Liver (tissue), 3 donors: ENCODE results near the gene TWIST2.

Experiments
- ATF3 ChIP-seq: IDR thresholded peaks from 2 replicates; pipeline ENCODE4 v1.6.1; 2016; ENCODE audit warnings: antibody characterized with exemption
- CTCF ChIP-seq: fragments of 150-350 bp; IDR thresholded peaks from 2 replicates; pipeline ENCODE4 v1.5.1; 2017; ENCODE audit warnings: improper control_type of control experiment, low read depth, low read length; ENCODE audit not compliant: missing input control
- EGR1 ChIP-seq, 2 donors: IDR thresholded peaks; 2 replicates each; pipeline ENCODE4 v1.6.1; 2016 to 2018; ENCODE audit warnings: antibody characterized with exemption in 2 of 2, low read depth in 2 of 2
- FOXA1 ChIP-seq: IDR thresholded peaks from 2 replicates; pipeline ENCODE4 v1.6.1; 2016; ENCODE audit warnings: antibody characterized with exemption
- GABPA ChIP-seq, 2 donors: IDR thresholded peaks in 1 of 2; conservative IDR thresholded peaks in 1 of 2; 2 replicates each; pipeline ENCODE4 v1.6.1; 2016; ENCODE audit warnings: antibody characterized with exemption in 2 of 2, mild to moderate bottlenecking in 1 of 2, moderate library complexity in 1 of 2
- HNF4G ChIP-seq: IDR thresholded peaks from 2 replicates; pipeline ENCODE4 v1.6.1; 2016; ENCODE audit warnings: antibody characterized with exemption
- MAX ChIP-seq: IDR thresholded peaks from 2 replicates; pipeline ENCODE4 v1.6.1; 2016; ENCODE audit warnings: antibody characterized with exemption
- RAD21 ChIP-seq, 2 donors: IDR thresholded peaks; 2 replicates each; pipeline ENCODE4 v1.6.1; 2016; ENCODE audit warnings: antibody characterized with exemption in 2 of 2, mild to moderate bottlenecking in 2 of 2
- REST ChIP-seq: IDR thresholded peaks from 2 replicates; pipeline ENCODE4 v1.6.1; 2016; ENCODE audit warnings: antibody characterized with exemption, mild to moderate bottlenecking
- SP1 ChIP-seq: IDR thresholded peaks from 2 replicates; pipeline ENCODE4 v1.6.1; 2018; ENCODE audit warnings: antibody characterized with exemption, mild to moderate bottlenecking
- TAF1 ChIP-seq: conservative IDR thresholded peaks from 2 replicates; pipeline ENCODE4 v1.6.1; 2016; ENCODE audit warnings: antibody characterized with exemption, mild to moderate bottlenecking
- YY1 ChIP-seq: IDR thresholded peaks from 2 replicates; pipeline ENCODE4 v1.6.1; 2016; ENCODE audit warnings: antibody characterized with exemption, mild to moderate bottlenecking
- ZBTB33 ChIP-seq: IDR thresholded peaks from 2 replicates; pipeline ENCODE4 v1.6.1; 2016; ENCODE audit warnings: antibody characterized with exemption
- donor health status: healthy.
- donor health status: healthy.

GRCh38 chr2:238814815-238815214, 33.1 kb upstream of the TWIST2 start:
- TF ChIP-seq CTCF (no peak), REST (no peak), TAF1 (no peak), RAD21 (IDR thresholded peaks at IDR 0.05) (no peak), GABPA (IDR thresholded peaks at IDR 0.05 in 1 of 2, conservative IDR thresholded peaks at IDR 0.05 in 1 of 2) (no peak), ATF3 (no peak), YY1 (no peak), MAX (no peak), EGR1 (IDR thresholded peaks at IDR 0.05; ENCODE audit: low read depth in 2 of 2) (no peak), SP1 (no peak), FOXA1 (no peak), HNF4G (no peak), ZBTB33 (no peak)
